Esophagus squamous epithelium (tissue), 5 donors: ENCODE results near the gene GRIN2C. TPM values are rescaled to one million over a fixed set of nuclear protein-coding genes. Genes with fewer than 3 reads are reported as not detected.
A peak's percentile ranks its signal among the peaks of the same experiment; 100 is the strongest.

Experiments used
- DNase-seq: peaks from one replicate; lab custom pipeline; 2025; lab: John Stamatoyannopoulos, UW
- H3K27ac ChIP-seq, 4 donors: fragments of 200-600 bp; sonication (generic); one replicate each; pipeline ENCODE4 v1.5.1; 2016 to 2019; ENCODE audit warnings: mild to moderate bottlenecking in 1 of 4
- H3K27me3 ChIP-seq, 4 donors: fragments of 200-600 bp; sonication (generic); 1 replicate in 3 of 4; 2 replicates in 1 of 4; pipeline versions ENCODE4 v1.5.1 to v1.6.0; 2017 to 2021; ENCODE audit warnings: antibody characterized with exemption in 1 of 4
- H3K36me3 ChIP-seq, 3 donors: fragments of 200-600 bp; sonication (generic); one replicate each; pipeline ENCODE4 v1.5.1; 2016 to 2019
- H3K4me1 ChIP-seq, 3 donors: fragments of 200-600 bp; sonication (generic); one replicate each; pipeline ENCODE4 v1.5.1; 2017 to 2019
- H3K4me3 ChIP-seq, 4 donors: fragments of 200-600 bp; sonication (generic); 1 replicate in 3 of 4; 2 replicates in 1 of 4; pipeline ENCODE4 v1.5.1; 2016 to 2019; ENCODE audit warnings: mild to moderate bottlenecking in 2 of 4, moderate library complexity in 1 of 4
- H3K9me3 ChIP-seq, 3 donors: fragments of 200-600 bp; sonication (generic); one replicate each; pipeline ENCODE4 v1.5.1; 2016 to 2019
- POLR2A ChIP-seq, 4 donors: fragments of 450-650 bp; IDR thresholded peaks; one replicate each; pipeline ENCODE4 v1.6.1; 2017; ENCODE audit warnings: antibody characterized with exemption in 4 of 4, mild to moderate bottlenecking in 4 of 4, moderate library complexity in 3 of 4
- WGBS, 2 donors: methylation state at CpG; one replicate each; pipeline ENCODE4 v1.1.5; 2018; 5-methylcytosine and 5-hydroxymethylcytosine counted together
- intact Hi-C: fragments of 100-400 bp; cut with DNase I; formaldehyde crosslinking; loops from one replicate; pipeline ENCODE4 v1.15.0; 2022
- total RNA-seq, 4 donors: library from RNA; depleted of rRNA; stranded (reverse); fragments of >200 nt; gene quantifications; one replicate each; pipeline ENCODE4 v1.1.0, GENCODE V29; 2016
- TF ChIP-seq, protein P1 (sequence below), 6 experiments: fragments of 450-650 bp in 4 of 6; fragments of 200-600 bp in 2 of 6; sonication (generic) in 2 of 6; IDR thresholded peaks; one replicate each; pipeline ENCODE4 v1.5.1; 2016 to 2019; ENCODE audit warnings: antibody characterized with exemption in 6 of 6, mild to moderate bottlenecking in 4 of 6, moderate library complexity in 4 of 6
- donor health status: DM: yes; HTN: yes; CAD: no.

The GRIN2C gene
- total RNA-seq, 4 donors from 2014 or later, result 0.13 to 4.6 (median 0.19) TPM; not detected in 1

DNA sequence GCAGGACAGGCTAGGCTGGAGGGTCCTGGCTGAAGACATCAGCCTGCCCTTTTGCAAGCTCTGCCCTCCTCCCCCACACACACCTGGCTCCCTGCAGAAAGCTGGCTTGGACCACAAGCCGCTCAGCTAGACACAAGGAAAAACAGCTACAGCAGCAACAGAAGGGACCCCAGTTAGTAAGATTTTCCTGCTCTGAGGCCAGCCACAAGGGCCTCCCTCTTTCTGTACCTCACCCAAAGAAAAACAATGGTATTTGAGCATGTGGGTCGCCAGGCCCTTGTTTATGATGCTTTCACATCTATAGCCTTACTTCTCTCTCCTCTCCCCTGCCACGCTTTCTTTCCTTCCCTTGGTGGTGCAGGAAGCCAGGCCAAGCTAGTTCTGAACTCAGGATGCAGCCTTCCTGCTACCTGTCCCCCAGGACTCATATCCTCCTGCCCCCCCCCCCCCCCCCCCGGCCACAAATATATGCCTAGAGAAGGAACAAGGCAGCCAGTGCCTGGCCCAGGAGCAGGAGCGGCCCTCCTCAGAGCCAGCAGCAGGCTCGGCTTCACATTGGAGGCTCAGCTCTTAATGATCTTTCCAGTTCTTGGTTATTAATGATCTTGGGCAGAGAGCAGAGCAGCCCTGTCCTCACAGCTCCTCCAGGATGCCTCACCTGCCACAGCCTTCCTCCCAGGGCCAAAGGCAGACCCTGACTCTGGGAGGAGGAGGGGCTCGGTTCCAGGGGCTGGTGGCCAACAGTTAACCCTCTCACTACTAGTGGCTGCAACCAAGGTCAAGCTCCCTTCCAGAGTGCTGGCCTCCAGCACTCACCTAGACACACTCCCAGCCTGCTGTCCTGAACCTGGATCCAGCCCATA lies 19.5 kb downstream of the GRIN2C start:
- Histone ChIP-seq H3K36me3 (peaks cover 5 to 27% (median 6%) of the 10 kb centered on the region in 3 donors), H3K27me3 (peaks cover 0 to 24% (median 0%) of the 10 kb centered on the region in 4 donors), H3K4me3 (no peak overlapping the region), H3K27ac (peak overlapping the region in 1 of 4 donors; percentile 64), H3K9me3 (no peaks in the 10 kb centered on the region), H3K4me1 (peaks cover 20 to 36% (median 28%) of the 10 kb centered on the region in 3 donors)
- intact Hi-C loops, result no loop called here
- TF ChIP-seq POLR2A (IDR thresholded peaks at IDR 0.05), result no peak
- TF ChIP-seq, protein P1, sequence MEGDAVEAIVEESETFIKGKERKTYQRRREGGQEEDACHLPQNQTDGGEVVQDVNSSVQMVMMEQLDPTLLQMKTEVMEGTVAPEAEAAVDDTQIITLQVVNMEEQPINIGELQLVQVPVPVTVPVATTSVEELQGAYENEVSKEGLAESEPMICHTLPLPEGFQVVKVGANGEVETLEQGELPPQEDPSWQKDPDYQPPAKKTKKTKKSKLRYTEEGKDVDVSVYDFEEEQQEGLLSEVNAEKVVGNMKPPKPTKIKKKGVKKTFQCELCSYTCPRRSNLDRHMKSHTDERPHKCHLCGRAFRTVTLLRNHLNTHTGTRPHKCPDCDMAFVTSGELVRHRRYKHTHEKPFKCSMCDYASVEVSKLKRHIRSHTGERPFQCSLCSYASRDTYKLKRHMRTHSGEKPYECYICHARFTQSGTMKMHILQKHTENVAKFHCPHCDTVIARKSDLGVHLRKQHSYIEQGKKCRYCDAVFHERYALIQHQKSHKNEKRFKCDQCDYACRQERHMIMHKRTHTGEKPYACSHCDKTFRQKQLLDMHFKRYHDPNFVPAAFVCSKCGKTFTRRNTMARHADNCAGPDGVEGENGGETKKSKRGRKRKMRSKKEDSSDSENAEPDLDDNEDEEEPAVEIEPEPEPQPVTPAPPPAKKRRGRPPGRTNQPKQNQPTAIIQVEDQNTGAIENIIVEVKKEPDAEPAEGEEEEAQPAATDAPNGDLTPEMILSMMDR (IDR thresholded peaks at IDR 0.05), result no peak
- 77 to 83% methylated on average over 3 to 5 of the region's 7 CpGs for WGBS, 2 donors
- DNase-seq, result no peak

DNA sequence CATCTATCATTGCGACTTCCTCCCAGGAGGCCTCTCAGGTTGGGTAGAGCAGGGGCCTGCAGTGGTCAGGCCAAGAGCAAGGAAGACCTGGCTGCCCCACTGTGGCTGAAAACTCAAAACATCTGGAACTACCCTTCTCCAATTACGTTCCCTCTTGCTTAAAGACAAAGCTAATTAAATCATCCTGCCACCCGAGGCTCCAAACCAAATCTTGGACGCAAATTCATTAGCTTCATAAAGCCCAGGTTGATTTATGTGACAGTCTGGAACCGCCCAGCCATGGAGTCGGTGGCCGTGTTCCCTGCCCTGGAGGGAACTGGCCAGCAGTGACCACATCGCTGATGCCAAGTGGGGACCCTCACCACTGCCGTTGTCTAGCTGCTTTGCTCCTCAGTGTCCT lies 21.4 kb downstream of the GRIN2C start:
- no peak for DNase-seq
- 80 to 81% methylated on average over 3 to 7 of the region's 9 CpGs for WGBS, 2 donors
- peaks cover 20 to 34% (median 27%) of the 10 kb centered on the region in 3 donors for H3K4me1 ChIP-seq
- no peak overlapping the region for H3K4me3 ChIP-seq
- TF ChIP-seq, protein P1 (IDR thresholded peaks at IDR 0.05), result no peak
- no peak for TF ChIP-seq POLR2A (IDR thresholded peaks at IDR 0.05)
- H3K36me3 ChIP-seq, result peaks cover 6 to 32% (median 8%) of the 10 kb centered on the region in 3 donors
- intact Hi-C loops, result no loop called here
- H3K27me3 ChIP-seq, result peaks cover 0 to 15% (median 0%) of the 10 kb centered on the region in 4 donors
- H3K9me3 ChIP-seq, result no peaks in the 10 kb centered on the region
- no peak overlapping the region for H3K27ac ChIP-seq

DNA sequence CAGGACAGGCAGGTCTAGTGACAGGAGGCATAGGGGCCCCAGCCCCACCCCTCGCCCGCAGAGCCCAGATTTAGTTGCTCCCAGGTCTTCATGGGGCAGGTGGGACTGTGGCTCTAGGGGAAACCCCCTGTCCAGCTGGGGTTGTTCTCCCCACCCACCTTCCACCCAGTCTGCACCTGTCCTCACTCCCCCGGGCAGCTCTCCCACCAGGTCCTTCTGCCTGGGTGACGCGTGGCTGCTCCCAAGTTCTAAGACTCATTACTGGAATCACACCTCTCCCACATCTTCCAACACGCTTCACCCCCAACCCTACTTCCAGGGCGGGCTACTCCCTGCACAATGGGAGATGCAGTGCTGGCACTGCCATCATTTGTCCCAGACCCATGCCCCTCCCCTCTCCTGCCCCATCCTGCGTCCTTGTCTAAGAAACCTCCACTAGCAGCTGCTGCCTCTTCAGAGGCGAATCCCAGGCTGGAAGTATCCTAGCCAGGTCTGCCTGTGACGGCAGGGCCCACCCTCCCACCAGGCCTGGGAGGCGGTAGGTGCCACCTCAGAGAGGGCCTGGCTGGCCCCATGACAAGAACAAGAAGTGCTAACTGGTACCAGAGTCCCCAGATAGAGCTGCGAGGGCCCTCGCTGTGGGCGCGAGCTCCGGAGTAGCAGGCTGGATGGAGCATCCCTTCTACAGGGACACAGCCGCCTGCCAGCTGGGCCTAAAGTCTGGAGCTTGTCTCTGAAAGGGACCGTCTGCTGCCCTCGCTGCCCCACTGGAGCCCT lies 22.8 kb downstream of the GRIN2C start:
- intact Hi-C loops, result no loop called here
- H3K4me3 ChIP-seq, result no peak overlapping the region
- no peak overlapping the region for H3K27ac ChIP-seq
- no peak for TF ChIP-seq POLR2A (IDR thresholded peaks at IDR 0.05)
- TF ChIP-seq, protein P1 (IDR thresholded peaks at IDR 0.05), result no peak
- no peak for DNase-seq
- WGBS, 2 donors, result 95 to 97% methylated on average over 6 to 7 of the region's 19 CpGs
- no peaks in the 10 kb centered on the region for H3K9me3 ChIP-seq
- H3K27me3 ChIP-seq, result peaks cover 0 to under 1% (median 0%) of the 10 kb centered on the region in 4 donors
- H3K4me1 ChIP-seq, result peaks cover 14 to 20% (median 16%) of the 10 kb centered on the region in 3 donors
- peaks cover 6 to 32% (median 8%) of the 10 kb centered on the region in 3 donors for H3K36me3 ChIP-seq

DNA sequence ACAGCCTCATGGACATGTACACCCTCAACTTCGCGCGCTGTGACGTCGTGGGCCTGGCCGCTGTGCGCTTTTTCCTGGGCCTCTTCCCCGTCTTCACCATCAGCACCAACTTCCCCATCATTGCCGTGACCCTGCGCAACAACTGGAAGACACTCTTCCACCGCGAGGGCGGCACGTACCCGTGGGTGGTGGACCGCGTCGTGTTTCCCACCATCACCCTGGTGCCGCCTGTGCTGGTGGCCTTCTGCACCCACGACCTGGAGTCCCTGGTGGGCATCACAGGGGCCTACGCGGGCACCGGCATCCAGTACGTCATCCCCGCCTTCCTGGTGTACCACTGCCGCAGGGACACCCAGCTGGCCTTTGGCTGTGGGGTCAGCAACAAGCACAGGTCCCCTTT lies 23.5 kb downstream of the GRIN2C start:
- peaks cover 9 to 13% (median 10%) of the 10 kb centered on the region in 3 donors for H3K4me1 ChIP-seq
- H3K36me3 ChIP-seq, result peaks cover 6 to 36% (median 8%) of the 10 kb centered on the region in 3 donors
- TF ChIP-seq, protein P1 (IDR thresholded peaks at IDR 0.05), result no peak
- TF ChIP-seq POLR2A (IDR thresholded peaks at IDR 0.05), result no peak
- no peaks in the 10 kb centered on the region for H3K27me3 ChIP-seq
- no peak for DNase-seq
- intact Hi-C loops, result no loop called here
- WGBS, 2 donors, result 92 to 95% methylated on average over 15 to 24 of the region's 26 CpGs
- H3K27ac ChIP-seq, result no peak overlapping the region
- no peak overlapping the region for H3K4me3 ChIP-seq
- H3K9me3 ChIP-seq, result no peaks in the 10 kb centered on the region
